PC-3 (cell line): Measurements from ENCODE around the gene HAPLN2.

Source experiments
- CTCF ChIP-seq: fragments of 300-600 bp; sonication (generic); conservative IDR thresholded peaks from 2 replicates; pipeline ENCODE4 v1.5.1; 2017; ENCODE audit warnings: antibody characterized with exemption, low read depth, mild to moderate bottlenecking, low read length
- EZH2 ChIP-seq: fragments of 300-600 bp; sonication (generic); IDR thresholded peaks from one replicate; pipeline ENCODE4 v1.6.1; 2017; ENCODE audit warnings: antibody characterized with exemption, mild to moderate bottlenecking, low read length; ENCODE audit not compliant: unreplicated experiment
- EZH2phosphoT487 ChIP-seq: fragments of 300-600 bp; sonication (generic); IDR thresholded peaks from 2 replicates; pipeline ENCODE4 v1.6.1; 2018; ENCODE audit warnings: mild to moderate bottlenecking, antibody characterized with exemption, low read length, borderline replicate concordance

DNA sequence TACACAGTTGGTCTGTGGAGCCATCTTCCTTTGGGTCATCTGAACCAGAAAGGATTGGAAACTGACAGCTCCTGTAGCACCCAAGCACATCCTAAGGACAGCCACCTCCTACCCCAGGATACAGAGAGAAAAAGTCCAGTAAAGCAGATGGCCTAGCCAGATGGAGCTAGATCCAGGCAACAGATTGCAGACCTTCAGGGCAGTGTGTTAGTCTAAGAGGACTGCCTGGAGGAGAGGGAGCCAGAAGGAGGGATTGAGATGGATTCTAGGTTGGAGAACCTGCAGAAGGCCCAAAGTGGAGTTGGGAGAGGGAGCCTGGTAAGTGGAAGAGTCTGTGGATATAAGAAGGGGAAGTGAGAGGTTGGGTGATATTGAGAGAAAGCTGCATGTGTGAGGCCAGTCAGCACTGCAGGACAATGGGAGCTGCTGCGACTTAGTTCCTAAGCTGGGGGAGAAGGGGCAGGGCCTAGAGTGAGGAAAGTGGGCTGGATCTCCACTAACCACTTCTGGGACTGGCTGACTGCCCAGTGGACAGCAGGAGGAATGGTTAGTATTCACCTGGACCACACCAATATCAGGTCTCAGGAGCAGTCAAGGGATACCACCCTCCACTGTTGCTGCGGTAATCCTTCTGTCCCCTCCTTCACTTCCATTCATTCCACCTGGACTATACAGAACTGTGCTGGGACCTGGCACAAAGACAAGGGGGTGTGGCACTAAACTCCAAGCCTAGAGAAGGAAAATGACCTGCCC lies 36.1 kb downstream of the HAPLN2 start:
- TF ChIP-seq CTCF (no peak), EZH2 (no peak), EZH2phosphoT487 (no peak)
